WTC11 (cell line): Measurements from ENCODE around the gene IGFBP2. TPM values are rescaled to one million over a fixed set of nuclear protein-coding genes. Genes with fewer than 3 reads are reported as not detected.
A peak's percentile ranks its signal among the peaks of the same experiment; 100 is the strongest.

Experiments used
- ATAC-seq: fragments of 200-7000 bp; cut with Tn5 transposase; 2 replicates; pipeline ENCODE4 v1.10.0; 2021; ENCODE audit warnings: mild to moderate bottlenecking, moderate library complexity
- CTCF ChIA-PET: fragments of 300-600 bp; sonication (Branson Sonifier 250); formaldehyde crosslinking; loops from one replicate; lab custom pipeline; 2021; ENCODE audit warnings: antibody characterized with exemption; lab: Charles Lee
- POLR2A ChIA-PET: fragments of 350-600 bp; sonication (Branson Sonifier 250); formaldehyde crosslinking; loops from one replicate; lab custom pipeline; 2021; ENCODE audit warnings: antibody characterized with exemption; lab: Charles Lee
- DNase-seq: peaks from one replicate; pipeline ENCODE4 v3.0.0; 2021; ENCODE audit warnings: low spot score
- H3K27ac Mint-ChIP-seq: 2 replicates; pipeline ENCODE4 v1.8.0; 2021; ENCODE audit warnings: mixed read lengths
- H3K27me3 Mint-ChIP-seq: 2 replicates; pipeline ENCODE4 v1.8.0; 2021; ENCODE audit warnings: low read depth, mild to moderate bottlenecking, moderate library complexity, mixed read lengths
- H3K36me3 Mint-ChIP-seq: 2 replicates; pipeline ENCODE4 v1.8.0; 2021; ENCODE audit warnings: mixed read lengths
- H3K4me1 Mint-ChIP-seq: 2 replicates; pipeline ENCODE4 v1.8.0; 2022; ENCODE audit warnings: mixed read lengths
- H3K4me3 Mint-ChIP-seq: 2 replicates; pipeline ENCODE4 v1.8.0; 2021; ENCODE audit warnings: mild to moderate bottlenecking, moderate library complexity, mixed read lengths
- H3K9me3 Mint-ChIP-seq: 2 replicates; pipeline ENCODE4 v1.8.0; 2021; ENCODE audit warnings: mixed read lengths
- ESRRA ChIP-seq: sonication (generic); formaldehyde crosslinking; IDR thresholded peaks from 2 replicates; pipeline ENCODE4 v1.8.1; 2022; ENCODE audit warnings: mild to moderate bottlenecking, missing genetic modification reagents, borderline replicate concordance
- GABPB1 ChIP-seq: sonication (generic); formaldehyde crosslinking; IDR thresholded peaks from 2 replicates; pipeline ENCODE4 v1.8.1; 2023; ENCODE audit warnings: mild to moderate bottlenecking, missing genetic modification reagents
- JAZF1 ChIP-seq: fragments of 250-450 bp; sonication (Bioruptor Pico); IDR thresholded peaks from 2 replicates; pipeline ENCODE4 v1.9.0; 2021; ENCODE audit warnings: moderate library complexity, mild to moderate bottlenecking, inconsistent platforms
- KAT7 ChIP-seq: sonication (generic); formaldehyde crosslinking; IDR thresholded peaks from 2 replicates; pipeline ENCODE4 v1.8.1; 2023; ENCODE audit warnings: missing genetic modification reagents, mild to moderate bottlenecking, borderline replicate concordance
- RELA ChIP-seq: sonication (generic); formaldehyde crosslinking; IDR thresholded peaks from 2 replicates; pipeline ENCODE4 v1.8.1; 2022; ENCODE audit warnings: missing genetic modification reagents, mild to moderate bottlenecking, borderline replicate concordance
- SOX15 ChIP-seq: fragments of 250-450 bp; sonication (Bioruptor Pico); IDR thresholded peaks from 2 replicates; pipeline ENCODE4 v1.9.0; 2021; ENCODE audit warnings: mild to moderate bottlenecking
- SP1 ChIP-seq: sonication (generic); formaldehyde crosslinking; conservative IDR thresholded peaks from 2 replicates; pipeline ENCODE4 v1.8.1; 2022; ENCODE audit warnings: missing genetic modification reagents
- TEAD1 ChIP-seq: sonication (generic); formaldehyde crosslinking; IDR thresholded peaks from 2 replicates; pipeline ENCODE4 v1.8.0; 2022; ENCODE audit warnings: mild to moderate bottlenecking, missing genetic modification reagents
- USF1 ChIP-seq: sonication (generic); formaldehyde crosslinking; IDR thresholded peaks from 2 replicates; pipeline ENCODE4 v1.8.0; 2022; ENCODE audit warnings: mild to moderate bottlenecking, missing genetic modification reagents
- ZNF671 ChIP-seq: fragments of 250-450 bp; sonication (Bioruptor Pico); IDR thresholded peaks from 2 replicates; pipeline ENCODE4 v1.8.0; 2021; ENCODE audit warnings: mild to moderate bottlenecking
- total RNA-seq: library from RNA; stranded (reverse); gene quantifications from 3 replicates; pipeline ENCODE4 v1.2.3, GENCODE V29; 2021
- TF ChIP-seq, protein P1 (sequence below): sonication (generic); formaldehyde crosslinking; IDR thresholded peaks from 2 replicates; pipeline ENCODE4 v1.8.0; 2022; ENCODE audit warnings: mild to moderate bottlenecking, missing genetic modification reagents
- TF ChIP-seq, protein P2 (sequence below): sonication (generic); formaldehyde crosslinking; conservative IDR thresholded peaks from 2 replicates; pipeline ENCODE4 v1.8.1; 2022; ENCODE audit warnings: mild to moderate bottlenecking, missing genetic modification reagents
- TF ChIP-seq, protein P3 (sequence below): sonication (generic); formaldehyde crosslinking; IDR thresholded peaks from 2 replicates; pipeline ENCODE4 v1.8.0; 2022; ENCODE audit warnings: mild to moderate bottlenecking, missing genetic modification reagents
- TF ChIP-seq, protein P4 (sequence below): sonication (generic); formaldehyde crosslinking; IDR thresholded peaks from 2 replicates; pipeline ENCODE4 v1.8.1; 2023; ENCODE audit warnings: mild to moderate bottlenecking, missing genetic modification reagents
- TF ChIP-seq, protein P5 (sequence below): sonication (generic); formaldehyde crosslinking; IDR thresholded peaks from 2 replicates; pipeline ENCODE4 v1.8.1; 2023; ENCODE audit warnings: mild to moderate bottlenecking, missing genetic modification reagents, moderate library complexity

Gene IGFBP2
- total RNA-seq, 1 experiment from 2014 or later = 514 TPM

DNA sequence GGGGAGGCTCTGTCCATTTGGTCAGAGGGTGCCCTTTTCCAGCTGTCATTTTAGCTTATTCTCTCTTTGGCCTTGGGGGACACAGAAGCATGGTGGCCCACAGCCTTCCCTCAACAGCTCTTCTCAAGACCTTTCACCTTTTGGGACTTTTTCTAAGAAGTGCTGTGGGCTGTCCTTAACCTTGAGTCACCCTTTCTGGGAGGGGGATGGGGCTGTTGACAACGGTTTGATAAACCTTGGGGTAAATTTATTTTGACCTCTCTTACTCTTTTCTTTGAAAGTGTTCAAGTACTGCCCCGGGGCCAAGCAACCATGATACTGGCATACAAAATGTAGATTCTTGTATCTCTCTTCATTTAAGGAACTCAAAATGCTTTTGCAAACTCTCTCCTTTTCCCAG is 48.5 kb downstream of the IGFBP2 start:
- no peaks in the 10 kb centered on the region for H3K9me3 Mint-ChIP-seq
- H3K27ac Mint-ChIP-seq = no peak overlapping the region
- ChIA-PET POLR2A (no interaction called here), CTCF (interaction anchor here (0.6 to 2.6 kb wide), 4 partner anchors 12 to 557 kb away, joined by 3 to 23 read pairs (median 5); no protein-coding TSS in a partner anchor)
- H3K27me3 Mint-ChIP-seq = no peaks in the 10 kb centered on the region
- H3K4me1 Mint-ChIP-seq = peaks cover 42% of the 10 kb centered on the region
- H3K4me3 Mint-ChIP-seq = no peak overlapping the region
- DNase-seq (no peak), ATAC-seq (no peak)
- H3K36me3 Mint-ChIP-seq = no peaks in the 10 kb centered on the region
- TF ChIP-seq, protein P1, sequence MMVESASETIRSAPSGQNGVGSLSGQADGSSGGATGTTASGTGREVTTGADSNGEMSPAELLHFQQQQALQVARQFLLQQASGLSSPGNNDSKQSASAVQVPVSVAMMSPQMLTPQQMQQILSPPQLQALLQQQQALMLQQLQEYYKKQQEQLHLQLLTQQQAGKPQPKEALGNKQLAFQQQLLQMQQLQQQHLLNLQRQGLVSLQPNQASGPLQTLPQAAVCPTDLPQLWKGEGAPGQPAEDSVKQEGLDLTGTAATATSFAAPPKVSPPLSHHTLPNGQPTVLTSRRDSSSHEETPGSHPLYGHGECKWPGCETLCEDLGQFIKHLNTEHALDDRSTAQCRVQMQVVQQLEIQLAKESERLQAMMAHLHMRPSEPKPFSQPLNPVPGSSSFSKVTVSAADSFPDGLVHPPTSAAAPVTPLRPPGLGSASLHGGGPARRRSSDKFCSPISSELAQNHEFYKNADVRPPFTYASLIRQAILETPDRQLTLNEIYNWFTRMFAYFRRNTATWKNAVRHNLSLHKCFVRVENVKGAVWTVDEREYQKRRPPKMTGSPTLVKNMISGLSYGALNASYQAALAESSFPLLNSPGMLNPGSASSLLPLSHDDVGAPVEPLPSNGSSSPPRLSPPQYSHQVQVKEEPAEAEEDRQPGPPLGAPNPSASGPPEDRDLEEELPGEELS = no peak
- TF ChIP-seq, protein P2, sequence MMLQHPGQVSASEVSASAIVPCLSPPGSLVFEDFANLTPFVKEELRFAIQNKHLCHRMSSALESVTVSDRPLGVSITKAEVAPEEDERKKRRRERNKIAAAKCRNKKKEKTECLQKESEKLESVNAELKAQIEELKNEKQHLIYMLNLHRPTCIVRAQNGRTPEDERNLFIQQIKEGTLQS = no peak
- TF ChIP-seq, protein P3, sequence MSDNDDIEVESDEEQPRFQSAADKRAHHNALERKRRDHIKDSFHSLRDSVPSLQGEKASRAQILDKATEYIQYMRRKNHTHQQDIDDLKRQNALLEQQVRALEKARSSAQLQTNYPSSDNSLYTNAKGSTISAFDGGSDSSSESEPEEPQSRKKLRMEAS = no peak
- no peak for TF ChIP-seq TEAD1 (CRISPR knock-in tag)
- TF ChIP-seq USF1 (CRISPR knock-in tag) = no peak
- TF ChIP-seq RELA (CRISPR knock-in tag) = no peak
- TF ChIP-seq ESRRA (CRISPR knock-in tag) = no peak
- TF ChIP-seq, protein P4, sequence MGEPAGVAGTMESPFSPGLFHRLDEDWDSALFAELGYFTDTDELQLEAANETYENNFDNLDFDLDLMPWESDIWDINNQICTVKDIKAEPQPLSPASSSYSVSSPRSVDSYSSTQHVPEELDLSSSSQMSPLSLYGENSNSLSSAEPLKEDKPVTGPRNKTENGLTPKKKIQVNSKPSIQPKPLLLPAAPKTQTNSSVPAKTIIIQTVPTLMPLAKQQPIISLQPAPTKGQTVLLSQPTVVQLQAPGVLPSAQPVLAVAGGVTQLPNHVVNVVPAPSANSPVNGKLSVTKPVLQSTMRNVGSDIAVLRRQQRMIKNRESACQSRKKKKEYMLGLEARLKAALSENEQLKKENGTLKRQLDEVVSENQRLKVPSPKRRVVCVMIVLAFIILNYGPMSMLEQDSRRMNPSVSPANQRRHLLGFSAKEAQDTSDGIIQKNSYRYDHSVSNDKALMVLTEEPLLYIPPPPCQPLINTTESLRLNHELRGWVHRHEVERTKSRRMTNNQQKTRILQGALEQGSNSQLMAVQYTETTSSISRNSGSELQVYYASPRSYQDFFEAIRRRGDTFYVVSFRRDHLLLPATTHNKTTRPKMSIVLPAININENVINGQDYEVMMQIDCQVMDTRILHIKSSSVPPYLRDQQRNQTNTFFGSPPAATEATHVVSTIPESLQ (CRISPR knock-in tag) = no peak
- no peak for TF ChIP-seq JAZF1 (CRISPR knock-in tag)
- TF ChIP-seq SOX15 (CRISPR knock-in tag) = no peak

GRCh38 chr2:216683846-216684245 is 50.6 kb downstream of the IGFBP2 start:
- Mint-ChIP-seq H3K4me3 (no peak overlapping the region), H3K9me3 (no peaks in the 10 kb centered on the region), H3K36me3 (no peaks in the 10 kb centered on the region), H3K27me3 (no peaks in the 10 kb centered on the region), H3K27ac (no peak overlapping the region), H3K4me1 (peaks cover 45% of the 10 kb centered on the region)
- no peak for ATAC-seq
- ChIA-PET POLR2A (no interaction called here), CTCF (interaction anchor here (0.9 to 3.6 kb wide), 2 partner anchors 11 to 164 kb away, joined by 4 to 19 read pairs; partner anchors contain the start of gene IGFBP5)
- TF ChIP-seq GABPB1 (CRISPR knock-in tag) (peak; percentile 98), ZNF671 (CRISPR knock-in tag) (no peak)
- no peak for DNase-seq

- H3K4me1 Mint-ChIP-seq = peaks cover 46% of the 10 kb centered on the region
- H3K27me3 Mint-ChIP-seq = peaks cover 16% of the 10 kb centered on the region
- no peak for DNase-seq
- no peaks in the 10 kb centered on the region for H3K36me3 Mint-ChIP-seq
- ATAC-seq = no peak
- H3K27ac Mint-ChIP-seq = no peak overlapping the region
- H3K9me3 Mint-ChIP-seq = no peaks in the 10 kb centered on the region
- TF ChIP-seq TEAD1 (CRISPR knock-in tag) = no peak
- no peak for TF ChIP-seq SP1 (CRISPR knock-in tag)
- no peak for TF ChIP-seq KAT7
- TF ChIP-seq, protein P5, sequence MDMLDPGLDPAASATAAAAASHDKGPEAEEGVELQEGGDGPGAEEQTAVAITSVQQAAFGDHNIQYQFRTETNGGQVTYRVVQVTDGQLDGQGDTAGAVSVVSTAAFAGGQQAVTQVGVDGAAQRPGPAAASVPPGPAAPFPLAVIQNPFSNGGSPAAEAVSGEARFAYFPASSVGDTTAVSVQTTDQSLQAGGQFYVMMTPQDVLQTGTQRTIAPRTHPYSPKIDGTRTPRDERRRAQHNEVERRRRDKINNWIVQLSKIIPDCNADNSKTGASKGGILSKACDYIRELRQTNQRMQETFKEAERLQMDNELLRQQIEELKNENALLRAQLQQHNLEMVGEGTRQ (CRISPR knock-in tag) = no peak
- no peak overlapping the region for H3K4me3 Mint-ChIP-seq
- ChIA-PET CTCF (interaction anchor here (1.0 to 3.6 kb wide), 5 partner anchors 9 to 481 kb away, joined by 3 to 19 read pairs (median 5); partner anchors contain the start of gene IGFBP5), POLR2A (no interaction called here)
These were observed 52.2 kb downstream of the IGFBP2 start for GRCh38 chr2:216685327-216685875.
